ENCODE results near the gene TNFRSF8. TPM values are rescaled to one million over a fixed set of nuclear protein-coding genes. Genes with fewer than 3 reads are reported as not detected.

The TNFRSF8 gene
- total RNA-seq, 1 experiment from 2014 or later = 2.9 TPM

DNA sequence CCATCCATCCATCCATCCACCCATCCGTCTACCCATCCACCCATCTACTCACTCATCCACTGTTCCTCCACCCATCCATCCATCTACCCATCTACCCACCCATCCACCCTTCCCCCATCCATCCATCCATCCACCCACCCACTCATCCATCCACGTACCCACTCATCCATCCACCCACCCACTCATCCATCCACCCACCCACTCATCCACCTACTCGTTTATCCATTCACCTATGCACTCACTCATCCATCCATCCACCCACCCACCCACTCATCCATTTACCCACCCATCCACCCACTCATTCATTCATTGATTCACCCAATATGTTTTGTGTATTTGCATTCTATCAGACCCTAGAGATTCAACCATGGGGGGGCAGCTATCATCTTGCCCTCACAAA is 27.2 kb downstream of the TNFRSF8 start:
- Mint-ChIP-seq H3K36me3 (ENCODE audit: insufficient read depth in 1 of 3, low read depth in 3 of 3) (peaks cover 0 to 9% (median 8%) of the 10 kb centered on the region in 3 experiments; a peak in 5 of 7 replicates), H3K9me3 (peaks cover 0 to 5% of the 10 kb centered on the region in 2 experiments; a peak in 1 of 5 replicates), H3K4me1 (peaks cover 6 to 9% of the 10 kb centered on the region in 2 experiments; a peak in 3 of 4 replicates), H3K27ac (no peak overlapping the region), H3K27me3 (ENCODE audit: low read depth) (no peaks in the 10 kb centered on the region; the same call in 1 of the 2 replicates), H3K4me3 (no peak overlapping the region)
- no peak overlapping the region for H3K56ac ChIP-seq (ENCODE audit: insufficient read length, low read depth, low read length)
- H4K20me1 ChIP-seq (ENCODE audit: control insufficient read depth, insufficient read depth, insufficient read length) = no peaks in the 10 kb centered on the region
- no peak overlapping the region for H3K14ac ChIP-seq (ENCODE audit: insufficient read depth, low read length)
- H2AK5ac ChIP-seq (ENCODE audit: insufficient read length, low read length) = no peak overlapping the region
- no peaks in the 10 kb centered on the region for H3K4me1 ChIP-seq (ENCODE audit: insufficient read depth, low read length)
- no peak overlapping the region for H4K5ac ChIP-seq (ENCODE audit: insufficient read length, low read depth, low read length)
- no peaks in the 10 kb centered on the region for H3K9me3 ChIP-seq (ENCODE audit: control insufficient read depth, low read depth, low read length)
- DNase-seq = no peak
- H2AFZ ChIP-seq (ENCODE audit: low read length) = no peak overlapping the region
- H2BK12ac ChIP-seq (ENCODE audit: insufficient read length, low read depth, low read length) = no peak overlapping the region
- H3K79me2 ChIP-seq (ENCODE audit: insufficient read depth, low read length) = no peaks in the 10 kb centered on the region; the same call in 1 of the 2 replicates
- no peak overlapping the region for H2BK15ac ChIP-seq (ENCODE audit: low read depth, low read length)
- TF ChIP-seq, protein P1, sequence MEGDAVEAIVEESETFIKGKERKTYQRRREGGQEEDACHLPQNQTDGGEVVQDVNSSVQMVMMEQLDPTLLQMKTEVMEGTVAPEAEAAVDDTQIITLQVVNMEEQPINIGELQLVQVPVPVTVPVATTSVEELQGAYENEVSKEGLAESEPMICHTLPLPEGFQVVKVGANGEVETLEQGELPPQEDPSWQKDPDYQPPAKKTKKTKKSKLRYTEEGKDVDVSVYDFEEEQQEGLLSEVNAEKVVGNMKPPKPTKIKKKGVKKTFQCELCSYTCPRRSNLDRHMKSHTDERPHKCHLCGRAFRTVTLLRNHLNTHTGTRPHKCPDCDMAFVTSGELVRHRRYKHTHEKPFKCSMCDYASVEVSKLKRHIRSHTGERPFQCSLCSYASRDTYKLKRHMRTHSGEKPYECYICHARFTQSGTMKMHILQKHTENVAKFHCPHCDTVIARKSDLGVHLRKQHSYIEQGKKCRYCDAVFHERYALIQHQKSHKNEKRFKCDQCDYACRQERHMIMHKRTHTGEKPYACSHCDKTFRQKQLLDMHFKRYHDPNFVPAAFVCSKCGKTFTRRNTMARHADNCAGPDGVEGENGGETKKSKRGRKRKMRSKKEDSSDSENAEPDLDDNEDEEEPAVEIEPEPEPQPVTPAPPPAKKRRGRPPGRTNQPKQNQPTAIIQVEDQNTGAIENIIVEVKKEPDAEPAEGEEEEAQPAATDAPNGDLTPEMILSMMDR (conservative IDR thresholded peaks at IDR 0.05) = no peak
- H3K4ac ChIP-seq (ENCODE audit: low read depth, low read length) = no peak overlapping the region
- no peak overlapping the region for H2BK5ac ChIP-seq (ENCODE audit: insufficient read length, low read length)
- no peaks in the 10 kb centered on the region for H3K27me3 ChIP-seq (ENCODE audit: insufficient read depth, low read length)
- no peak overlapping the region for H3K4me2 ChIP-seq (ENCODE audit: insufficient read depth, insufficient read length, low read length)
- H3K9ac ChIP-seq (ENCODE audit: extremely low read depth, insufficient read length, low read length) = no peak overlapping the region
- no peak overlapping the region for H3K18ac ChIP-seq (ENCODE audit: insufficient read length, low read depth, low read length)
- no peak overlapping the region for H3T11ph ChIP-seq (ENCODE audit: low read length)
- H3K23ac ChIP-seq (ENCODE audit: insufficient read length, low read depth, low read length) = no peak overlapping the region
- H3K79me1 ChIP-seq (ENCODE audit: insufficient read depth, low read depth, low read length, poor library complexity, severe bottlenecking) = no peaks in the 10 kb centered on the region
- no peak overlapping the region for H2BK20ac ChIP-seq (ENCODE audit: low read depth, low read length, poor library complexity, severe bottlenecking)
- no peaks in the 10 kb centered on the region for H3K23me2 ChIP-seq (ENCODE audit: insufficient read length, low read depth, low read length, poor library complexity, severe bottlenecking)
- no peak overlapping the region for H4K91ac ChIP-seq (ENCODE audit: insufficient read length, low read depth, low read length)
- 100% methylated on average over 1 of the region's 3 CpGs for WGBS (ENCODE audit: extremely low coverage, insufficient read length, low lambda C conversion rate)
- H3K27ac ChIP-seq (ENCODE audit: insufficient read length, low read depth, low read length) = no peak overlapping the region
- no peak overlapping the region for H4K8ac ChIP-seq (replicated peaks; ENCODE audit: insufficient read length, low read depth, low read length)
- no peak overlapping the region for H2BK120ac ChIP-seq (ENCODE audit: low read depth, low read length, poor library complexity, severe bottlenecking)
